ENCODE results near the gene RASIP1. TPM values are rescaled to one million over a fixed set of nuclear protein-coding genes. Genes with fewer than 3 reads are reported as not detected.

The RASIP1 gene
- total RNA-seq, 1 experiment from 2014 or later: 1.5 TPM

DNA sequence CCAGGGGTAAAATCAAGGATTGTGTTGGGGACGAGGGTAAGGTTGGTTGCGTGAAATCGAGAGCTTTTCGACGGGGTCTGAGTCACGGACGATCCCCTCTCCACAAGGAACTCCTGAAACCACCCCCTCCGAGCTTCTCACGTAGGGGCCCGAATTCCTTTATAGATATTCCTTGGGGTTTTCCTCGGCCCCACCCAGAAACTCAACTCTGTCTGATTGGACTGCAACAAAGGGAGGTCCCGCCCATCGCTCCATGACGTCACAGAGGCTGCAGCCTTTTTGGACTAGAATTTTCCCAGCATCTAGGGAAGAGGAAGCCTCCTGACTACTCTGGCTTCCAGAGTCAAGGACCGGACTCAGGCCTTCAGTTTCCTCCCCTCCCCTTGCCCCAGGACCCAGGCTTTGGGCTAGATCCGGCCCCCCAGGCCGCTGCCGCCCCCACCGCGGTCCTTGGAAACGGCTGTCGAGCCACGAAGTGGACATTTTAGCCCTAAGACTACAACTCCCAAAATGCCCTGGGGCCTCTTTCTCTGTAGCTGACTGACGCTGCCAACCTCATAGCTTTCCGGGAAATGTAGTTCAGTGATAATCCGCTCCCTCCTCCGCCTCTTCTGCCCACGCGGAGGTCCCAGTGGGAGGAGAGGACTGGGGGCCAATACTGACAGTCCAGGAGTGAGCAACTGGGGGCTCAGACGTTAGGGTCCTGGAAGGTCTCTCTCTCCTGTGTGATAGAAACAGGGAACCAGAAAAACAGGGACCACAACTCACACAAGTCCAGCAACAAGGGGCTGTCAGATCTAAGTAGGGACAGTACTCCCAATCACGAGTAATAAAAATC, 6.5 kb upstream of the RASIP1 start, which contains the start of gene IZUMO1:
Gene IZUMO1, minus strand, starts transcription at position 172 of the 838 bp plus-strand sequence. CDS start 1,050 bp downstream, outside the sequence.
- H3K4me3 ChIP-seq: peak within 1 kb of the TSS; percentile 68
- DNase-seq: peak; percentile 93 to 97
- peak within 1 kb of the TSS; percentile 76 for H3K27ac ChIP-seq
- no peaks in the 10 kb centered on the region for H3K9me3 ChIP-seq (replicated peaks)
- no peaks in the 10 kb centered on the region for H3K4me1 ChIP-seq
- no peaks in the 10 kb centered on the region for H3K27me3 ChIP-seq
- no peaks in the 10 kb centered on the region for H3K36me3 ChIP-seq

DNA sequence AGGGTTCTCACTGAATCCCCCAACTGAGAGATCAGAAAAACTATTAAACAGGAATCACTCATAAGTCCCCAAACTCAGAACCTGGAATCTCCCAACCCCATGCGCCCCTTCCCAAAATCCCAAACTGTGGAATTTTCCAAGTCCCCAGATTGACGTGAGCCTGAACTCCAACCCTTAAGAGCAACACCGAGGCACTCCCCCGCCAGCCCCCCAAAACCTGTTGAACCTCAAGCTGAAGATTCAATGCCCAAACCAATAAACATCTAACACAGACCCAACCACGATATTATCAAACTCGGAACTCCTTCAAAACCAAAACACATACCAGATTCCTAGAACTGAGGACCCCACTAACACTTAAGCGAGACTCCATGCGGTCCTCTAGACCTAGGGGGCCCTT, 5.7 kb upstream of the RASIP1 start:
- Histone ChIP-seq H3K27me3 (no peaks in the 10 kb centered on the region), H3K36me3 (no peaks in the 10 kb centered on the region), H3K9me3 (replicated peaks) (no peaks in the 10 kb centered on the region), H3K4me1 (no peaks in the 10 kb centered on the region), H3K27ac (peak overlapping the region; percentile 76), H3K4me3 (peak overlapping the region; percentile 68)
- no peak for DNase-seq

DNA sequence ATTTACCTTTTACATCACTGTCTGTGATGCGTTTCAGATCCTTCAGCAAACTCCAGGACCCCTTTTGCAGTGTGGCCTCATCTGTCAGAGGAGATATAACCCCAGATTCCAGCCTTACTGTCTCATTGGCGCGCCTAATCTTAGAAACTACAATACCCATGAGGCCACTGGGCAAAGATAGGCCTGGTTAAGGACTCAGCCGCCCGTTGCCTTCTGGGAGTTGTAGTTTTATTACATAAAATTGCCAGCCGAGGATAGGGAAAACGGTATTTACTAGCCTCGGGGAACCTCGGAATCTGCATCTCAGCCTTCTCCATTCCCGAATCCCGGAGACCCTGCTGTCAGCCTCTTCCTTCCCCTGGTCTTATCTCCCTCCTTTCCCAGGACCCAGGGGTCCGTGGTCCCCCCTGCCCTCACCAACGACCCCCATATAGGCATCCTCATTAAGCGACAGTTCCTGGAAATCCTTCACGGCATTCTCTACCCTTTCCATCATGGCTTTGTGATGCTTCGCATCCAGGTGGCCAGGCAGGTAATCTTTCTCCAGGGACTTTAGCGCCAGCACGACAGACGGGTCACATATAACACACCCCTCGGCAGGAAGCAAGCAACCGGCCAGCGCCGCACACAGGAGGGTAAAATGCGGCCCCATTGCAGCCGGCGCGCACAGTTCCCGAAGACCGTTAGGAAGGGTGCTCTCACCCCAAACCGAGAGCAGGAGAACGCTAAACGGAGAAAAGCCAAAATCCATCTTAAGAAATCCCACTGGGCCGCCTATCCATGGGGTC, 5.0 kb upstream of the RASIP1 start:
- peak; percentile 66 to 76 for DNase-seq
- H3K27me3 ChIP-seq: no peaks in the 10 kb centered on the region
- H3K36me3 ChIP-seq: no peaks in the 10 kb centered on the region
- no peak overlapping the region for H3K27ac ChIP-seq
- no peaks in the 10 kb centered on the region for H3K9me3 ChIP-seq (replicated peaks)
- no peak overlapping the region for H3K4me3 ChIP-seq
- no peaks in the 10 kb centered on the region for H3K4me1 ChIP-seq

DNA sequence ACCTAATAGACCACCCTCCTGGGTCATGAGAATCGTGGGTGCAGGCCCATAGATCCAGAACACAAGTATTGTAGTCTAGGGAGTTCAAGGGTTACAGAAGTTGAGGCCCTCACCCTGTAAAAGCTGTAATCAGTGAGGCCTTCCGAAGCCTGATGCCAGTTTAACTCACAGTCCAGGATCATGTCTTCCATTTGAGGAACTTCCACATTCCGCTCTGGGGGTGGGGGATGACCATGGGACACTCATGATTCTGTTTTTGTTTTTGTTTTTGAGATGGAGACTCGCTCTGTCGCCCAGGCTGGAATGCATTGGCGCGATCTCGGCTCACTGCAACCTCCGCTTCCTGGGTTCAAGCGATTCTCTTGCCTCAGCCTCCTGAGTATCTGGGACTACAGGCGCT, 1.7 kb upstream of the RASIP1 start:
- Histone ChIP-seq H3K4me3 (no peak overlapping the region), H3K4me1 (peaks cover 5% of the 10 kb centered on the region; the same call in 1 of the 2 replicates), H3K9me3 (replicated peaks) (no peaks in the 10 kb centered on the region), H3K27ac (no peak overlapping the region), H3K36me3 (no peaks in the 10 kb centered on the region), H3K27me3 (no peaks in the 10 kb centered on the region)
- no peak for DNase-seq

DNA sequence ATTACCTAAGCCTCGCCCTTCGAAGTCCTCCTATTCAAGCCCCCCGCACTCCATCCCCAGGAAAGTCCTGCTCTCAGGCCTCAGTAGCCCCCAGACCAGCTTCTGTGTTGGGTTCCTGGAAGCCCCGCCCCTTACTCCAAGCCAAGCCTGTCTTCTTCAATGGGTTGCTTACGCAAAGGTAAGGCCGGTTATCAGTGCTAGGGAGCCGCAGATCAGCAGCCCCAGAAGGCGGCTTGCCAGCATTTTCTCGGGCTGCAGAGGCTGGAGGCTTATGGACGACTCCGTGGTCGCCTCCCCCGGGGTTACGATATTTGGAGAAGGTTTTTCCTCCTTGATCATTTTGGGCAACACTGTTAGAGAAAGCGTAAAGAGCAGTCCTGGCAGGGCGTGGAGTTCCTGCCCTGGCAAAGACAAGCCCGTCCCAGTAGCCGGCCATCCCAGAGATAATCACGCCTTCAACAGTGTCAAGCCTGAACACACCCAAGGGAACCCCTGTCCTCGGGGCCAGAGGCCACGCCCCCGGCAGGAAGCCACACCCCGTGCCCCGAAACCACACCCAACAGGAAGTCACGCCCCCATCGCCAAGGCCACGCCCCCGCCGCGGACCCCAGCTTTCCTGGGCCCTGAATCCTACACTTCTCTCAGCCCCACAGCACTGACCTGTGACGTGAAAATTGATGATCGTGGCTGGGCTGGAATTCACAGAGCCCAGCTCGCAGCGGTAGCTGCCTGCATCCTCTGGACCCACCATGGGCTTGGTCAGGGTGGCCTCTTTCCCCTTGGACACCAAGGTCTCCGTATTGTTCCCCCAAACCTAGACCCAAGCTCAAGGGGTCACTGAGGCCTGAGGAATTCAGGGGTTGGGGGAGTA, 954 bp upstream of the RASIP1 start:
- H3K4me1 ChIP-seq: peaks cover 5% of the 10 kb centered on the region; the same call in 1 of the 2 replicates
- no peaks in the 10 kb centered on the region for H3K27me3 ChIP-seq
- peak; percentile 24 to 48 for DNase-seq
- H3K36me3 ChIP-seq: no peaks in the 10 kb centered on the region
- H3K4me3 ChIP-seq: no peak overlapping the region
- H3K9me3 ChIP-seq (replicated peaks): no peaks in the 10 kb centered on the region
- no peak overlapping the region for H3K27ac ChIP-seq

DNA sequence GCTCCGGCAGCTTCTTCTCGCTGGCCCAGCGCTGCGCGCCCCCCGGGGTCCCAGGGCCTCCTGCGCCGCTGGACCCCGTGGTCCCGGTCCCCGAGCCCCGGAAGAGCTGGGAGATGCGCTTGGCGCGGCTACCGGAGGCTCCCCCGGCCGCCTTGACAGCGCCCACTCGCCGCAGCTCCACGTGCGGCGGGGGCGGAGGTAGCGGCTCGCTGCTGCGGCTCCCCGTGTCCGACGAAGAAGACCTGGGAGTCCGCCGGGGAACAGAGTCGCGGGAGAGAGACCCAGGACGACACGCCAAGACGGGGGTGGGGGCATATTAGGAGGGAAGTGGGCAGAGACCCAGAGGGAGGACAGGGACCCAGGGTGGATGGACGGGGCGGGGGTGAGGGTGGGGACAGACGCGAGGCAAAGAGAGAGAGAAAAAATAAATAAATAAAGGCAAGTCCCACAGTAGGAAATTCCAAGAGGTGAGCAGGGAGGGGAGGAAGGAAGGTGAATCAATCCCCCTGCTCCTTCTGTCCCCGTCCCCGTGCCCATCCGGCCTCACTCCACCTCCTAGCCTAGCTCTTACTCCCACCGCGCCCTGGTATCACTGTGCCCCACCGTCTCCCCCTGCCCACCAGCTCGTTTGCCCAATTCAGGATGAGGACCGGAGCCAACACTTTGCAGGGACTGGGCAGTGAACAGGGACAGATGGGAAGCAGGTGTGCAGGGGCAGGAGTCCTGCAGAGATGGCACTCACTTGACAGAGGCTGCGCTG, 826 bp downstream of the RASIP1 start:
- Histone ChIP-seq H3K4me1 (peaks cover 5% of the 10 kb centered on the region; the same call in 1 of the 2 replicates), H3K27ac (no peak overlapping the region), H3K9me3 (replicated peaks) (no peaks in the 10 kb centered on the region), H3K27me3 (no peaks in the 10 kb centered on the region), H3K36me3 (no peaks in the 10 kb centered on the region), H3K4me3 (no peak overlapping the region)
- no peak for DNase-seq

DNA sequence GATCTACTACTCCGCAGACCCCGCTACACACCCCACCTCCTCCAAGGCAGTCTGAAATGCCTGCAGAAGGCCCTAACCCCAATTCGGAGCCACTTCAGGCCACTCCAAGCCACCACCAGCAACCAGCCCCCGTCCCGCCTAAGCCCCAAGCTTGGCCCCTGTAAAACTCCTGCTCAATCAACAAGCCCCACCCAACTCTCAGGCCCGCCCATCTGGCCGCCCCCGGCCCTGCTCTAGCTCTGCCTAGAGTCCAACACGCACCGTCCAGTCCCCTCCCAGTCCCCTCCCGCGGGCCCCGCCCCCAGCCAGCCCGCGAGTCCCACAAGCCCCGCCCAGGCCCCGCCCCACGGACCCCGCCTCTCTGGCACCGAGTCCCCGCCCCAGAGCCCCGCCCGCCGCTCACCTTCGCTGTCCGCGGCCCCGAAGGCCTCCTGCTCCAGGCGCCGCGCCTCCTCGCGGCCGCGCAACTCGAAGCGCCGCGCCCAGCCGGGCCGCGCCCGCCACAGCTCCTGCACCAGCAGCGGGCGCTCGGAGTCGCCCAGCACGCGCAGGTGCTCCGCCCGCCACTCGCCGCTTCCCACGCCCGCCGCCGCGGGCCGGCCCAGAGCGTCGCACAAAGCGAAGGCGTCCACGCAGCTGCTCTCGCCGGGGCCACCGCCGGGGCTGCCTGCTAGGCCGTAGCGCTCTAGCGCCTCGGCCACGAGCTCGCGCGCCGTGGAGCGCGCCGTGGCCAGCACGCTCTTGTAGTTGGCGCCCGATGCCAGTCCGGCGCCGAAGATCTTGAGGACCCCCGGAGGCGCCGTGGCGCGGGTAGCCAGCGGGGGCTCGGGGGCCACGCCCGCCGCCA, 1.6 kb downstream of the RASIP1 start:
- Histone ChIP-seq H3K36me3 (no peaks in the 10 kb centered on the region), H3K4me3 (peak overlapping the region; percentile 45), H3K9me3 (replicated peaks) (no peaks in the 10 kb centered on the region), H3K27ac (no peak overlapping the region), H3K4me1 (peaks cover 5% of the 10 kb centered on the region; the same call in 1 of the 2 replicates), H3K27me3 (no peaks in the 10 kb centered on the region)
- peak; percentile 96 to 98 for DNase-seq

DNA sequence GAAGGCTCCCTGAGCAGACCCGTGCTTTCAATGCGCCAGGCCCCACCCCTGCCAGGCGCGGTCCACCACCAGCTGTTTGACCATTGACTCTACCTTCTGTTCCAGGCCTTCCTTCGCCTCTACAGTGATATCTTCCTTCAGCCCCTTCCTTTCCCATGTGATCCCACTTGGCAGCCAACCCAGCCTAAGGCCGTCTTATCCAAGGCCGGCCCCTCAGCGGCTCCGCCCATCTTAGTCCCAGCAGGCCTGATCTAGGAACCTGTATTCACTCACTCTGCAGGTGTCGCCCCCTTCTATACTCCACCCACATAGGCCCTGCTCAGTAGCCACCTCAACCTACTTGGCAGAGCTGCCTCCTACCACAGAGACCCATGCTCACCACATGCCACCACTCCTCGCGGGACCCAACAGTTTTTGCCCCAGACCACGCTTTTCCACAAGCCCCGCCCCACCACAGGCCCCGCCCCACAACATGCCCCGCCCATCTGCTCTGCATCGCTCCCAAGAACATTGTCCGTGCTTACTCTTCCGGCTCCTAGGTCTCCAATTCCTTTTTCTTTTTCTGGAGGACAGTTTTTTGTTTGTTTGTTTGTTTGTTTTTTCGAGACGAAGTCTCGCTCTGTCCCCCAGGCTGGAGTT, 2.9 kb downstream of the RASIP1 start:
- no peaks in the 10 kb centered on the region for H3K27me3 ChIP-seq
- H3K36me3 ChIP-seq: no peaks in the 10 kb centered on the region
- peaks cover 5% of the 10 kb centered on the region; the same call in 1 of the 2 replicates for H3K4me1 ChIP-seq
- no peak overlapping the region for H3K27ac ChIP-seq
- peak; percentile 29 to 55 for DNase-seq
- no peak overlapping the region for H3K4me3 ChIP-seq
- no peaks in the 10 kb centered on the region for H3K9me3 ChIP-seq (replicated peaks)

DNA sequence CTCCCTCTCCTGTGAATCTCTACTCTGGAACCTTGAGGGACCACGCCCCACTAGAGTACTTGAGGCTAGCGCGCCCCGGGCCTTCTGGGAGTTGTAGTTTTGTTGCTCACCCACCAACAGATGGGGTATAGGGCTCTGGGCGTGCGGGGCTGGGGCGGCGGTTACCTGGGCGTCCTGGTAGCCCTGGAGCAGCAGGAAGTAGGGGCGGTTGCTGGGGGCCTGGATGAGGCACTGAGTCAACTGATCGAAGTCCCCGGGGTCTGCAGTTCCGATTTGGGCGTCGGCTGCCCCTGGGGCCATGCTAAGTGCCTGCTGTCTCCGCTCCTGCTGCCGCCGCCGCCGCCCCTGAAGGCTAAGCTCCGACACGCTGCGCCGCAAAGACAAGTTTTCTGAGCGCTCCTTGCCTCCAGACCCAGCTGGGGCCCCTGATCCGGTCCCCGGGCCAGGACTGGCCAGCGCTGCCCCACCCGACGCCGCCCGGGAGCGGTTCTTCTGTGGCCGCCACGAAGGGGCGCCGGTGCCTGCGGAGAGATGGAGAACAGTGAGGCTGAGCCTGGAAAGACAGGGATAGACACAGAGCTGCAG, 5.3 kb downstream of the RASIP1 start:
- H3K4me1 ChIP-seq: peaks cover 5% of the 10 kb centered on the region; the same call in 1 of the 2 replicates
- no peaks in the 10 kb centered on the region for H3K9me3 ChIP-seq (replicated peaks)
- H3K27ac ChIP-seq: no peak overlapping the region
- H3K36me3 ChIP-seq: no peaks in the 10 kb centered on the region
- no peak overlapping the region for H3K4me3 ChIP-seq
- DNase-seq: no peak
- no peaks in the 10 kb centered on the region for H3K27me3 ChIP-seq

DNA sequence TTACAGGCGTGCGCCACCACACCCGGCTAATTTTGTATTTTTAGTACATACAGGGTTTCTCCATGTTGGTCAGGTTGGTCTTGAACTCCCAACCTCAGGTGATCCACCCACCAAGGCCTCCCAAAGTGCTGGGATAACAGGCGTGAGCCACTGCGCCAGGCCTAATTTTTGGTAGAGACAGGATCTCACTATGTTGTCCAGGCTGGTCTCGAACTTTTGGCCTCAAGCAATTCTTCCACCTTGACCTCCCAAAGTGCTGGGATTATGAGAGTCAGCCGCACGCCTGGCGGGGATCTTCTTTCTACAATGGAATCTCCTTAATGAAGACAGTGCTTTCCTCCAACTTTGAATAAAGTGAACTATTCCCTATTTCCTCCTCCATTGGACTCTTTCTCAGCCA, 5.8 kb downstream of the RASIP1 start:
- Histone ChIP-seq H3K27me3 (no peaks in the 10 kb centered on the region), H3K9me3 (replicated peaks) (no peaks in the 10 kb centered on the region), H3K4me3 (no peak overlapping the region), H3K27ac (no peak overlapping the region), H3K36me3 (no peaks in the 10 kb centered on the region), H3K4me1 (peaks cover 5% of the 10 kb centered on the region; the same call in 1 of the 2 replicates)
- no peak for DNase-seq

DNA sequence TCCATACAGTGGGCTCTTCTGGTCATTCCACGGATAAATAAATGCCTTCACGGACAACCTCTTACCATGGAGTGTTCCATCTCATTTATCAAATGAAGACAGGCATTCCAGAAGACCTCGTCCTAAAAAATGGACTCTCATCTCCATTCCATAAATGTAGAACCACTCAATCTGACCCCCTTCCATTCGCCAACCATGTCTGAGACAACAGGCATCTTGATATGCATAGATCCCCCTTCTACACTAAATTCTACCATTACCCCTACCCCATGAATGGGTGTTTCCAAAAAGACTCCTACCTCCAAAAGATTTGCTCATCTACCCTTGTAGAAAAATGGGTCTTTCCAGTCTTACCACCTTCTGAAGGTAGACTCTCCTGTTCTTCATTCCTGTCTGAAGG, 9.0 kb downstream of the RASIP1 start:
- Histone ChIP-seq H3K4me1 (no peaks in the 10 kb centered on the region), H3K27me3 (no peaks in the 10 kb centered on the region), H3K9me3 (replicated peaks) (no peaks in the 10 kb centered on the region), H3K4me3 (no peak overlapping the region), H3K27ac (no peak overlapping the region), H3K36me3 (no peaks in the 10 kb centered on the region)
- no peak for DNase-seq

DNA sequence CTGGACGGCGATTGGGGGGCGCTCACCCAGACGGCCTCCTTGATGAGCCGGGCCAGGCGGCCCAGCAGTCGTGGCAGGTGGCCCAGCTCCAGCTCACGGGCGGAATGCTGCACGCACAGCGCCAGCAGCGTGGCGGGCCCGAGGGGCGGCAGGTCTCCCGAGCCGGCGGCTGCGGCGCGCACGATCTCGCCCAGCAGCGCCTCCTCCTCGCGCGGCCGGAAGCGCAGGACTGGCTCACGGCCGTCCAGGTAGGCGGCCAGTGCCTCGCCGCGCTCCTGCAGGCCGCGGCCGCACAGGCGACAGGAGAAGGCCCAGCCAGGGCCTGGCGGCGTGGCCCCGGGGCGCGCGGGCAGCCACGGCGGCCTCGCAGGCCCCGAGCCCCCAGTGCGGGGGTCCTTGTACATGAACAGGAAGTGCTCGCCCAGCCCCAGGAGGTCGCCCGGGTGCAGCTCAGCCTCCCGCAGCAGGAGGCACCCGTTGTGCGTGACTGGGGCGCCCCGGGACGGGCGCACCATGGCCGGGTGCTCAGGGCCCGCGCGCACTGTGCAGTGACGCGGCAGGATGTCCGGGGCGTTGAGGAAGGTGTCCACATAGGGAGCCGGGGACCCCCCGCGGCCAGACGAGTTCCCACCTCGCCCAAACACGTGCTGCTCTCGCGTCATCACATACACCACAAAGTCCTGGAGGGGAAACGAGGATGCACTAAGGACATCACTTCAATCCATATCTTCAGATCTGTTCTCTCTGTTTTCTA, 11.3 kb downstream of the RASIP1 start:
- H3K36me3 ChIP-seq: no peaks in the 10 kb centered on the region
- H3K9me3 ChIP-seq (replicated peaks): no peaks in the 10 kb centered on the region
- no peak for DNase-seq
- no peak overlapping the region for H3K4me3 ChIP-seq
- H3K4me1 ChIP-seq: peaks cover 6% of the 10 kb centered on the region
- H3K27ac ChIP-seq: no peak overlapping the region
- no peaks in the 10 kb centered on the region for H3K27me3 ChIP-seq
